Measurements from ENCODE around the gene GRHL3. TPM values are rescaled to one million over a fixed set of nuclear protein-coding genes. Genes with fewer than 3 reads are reported as not detected.

GRHL3 gene
- polyA plus RNA-seq, 3 donors: 0.08 to 2.1 (median 0.18) TPM

Other genes starting within 250 kb of the GRHL3 start
- under 1 TPM; 0.33 to 0.76 (median 0.34) TPM for gene MYOM3, start 207.2 kb upstream of the GRHL3 start, polyA plus RNA-seq
- gene IL22RA1, start 176.2 kb upstream of the GRHL3 start, polyA plus RNA-seq: 100 to 1,000 TPM in 1 of 3 donors, under 1 TPM in 2; 0.25 to 200 (median 0.34) TPM
- gene IFNLR1, start 132.1 kb upstream of the GRHL3 start, polyA plus RNA-seq: 1 to 10 TPM in 1 of 3 donors, under 1 TPM in 1, not detected in 1; 0.10 to 2.3 TPM
- gene STPG1, start 94.4 kb downstream of the GRHL3 start, polyA plus RNA-seq: 1 to 10 TPM; 3.0 to 6.9 (median 3.3) TPM
- gene NIPAL3, start 96.4 kb downstream of the GRHL3 start, polyA plus RNA-seq: 10 to 100 TPM in 1 of 3 donors, 1 to 10 TPM in 2; 5.4 to 10.4 (median 7.6) TPM
- 1 to 10 TPM; 1.2 to 4.0 (median 1.6) TPM for gene RCAN3, start 183.5 kb downstream of the GRHL3 start, polyA plus RNA-seq
- gene NCMAP, start 236.7 kb downstream of the GRHL3 start, polyA plus RNA-seq: 1 to 10 TPM in 1 of 3 donors, under 1 TPM in 2; 0.11 to 3.2 (median 0.30) TPM

All from adipose tissue (tissue), 3 donors.